CD4-positive, alpha-beta T cell (primary cell): ENCODE data around the gene RFC3. TPM values are rescaled to one million over a fixed set of nuclear protein-coding genes. Genes with fewer than 3 reads are reported as not detected.

Source experiments
- ATAC-seq: fragments of 200-7000 bp; cut with Tn5 transposase; one replicate; pipeline ENCODE4 v1.10.0; 2022; ENCODE audit warnings: mild to moderate bottlenecking; ENCODE audit not compliant: poor library complexity
- CTCF ChIA-PET: fragments of 350-600 bp; sonication (Branson Sonifier 250); formaldehyde crosslinking; loops from one replicate; lab custom pipeline; 2021; ENCODE audit warnings: antibody characterized with exemption, inconsistent platforms; lab: Charles Lee
- POLR2A ChIA-PET: fragments of 350-600 bp; sonication (Branson Sonifier 250); formaldehyde crosslinking; loops from one replicate; lab custom pipeline; 2021; ENCODE audit warnings: antibody characterized with exemption, inconsistent platforms; lab: Charles Lee
- DNase-seq, 14 experiments: peaks; one replicate each; pipeline ENCODE4 v3.0.0-alpha.2; 2013 to 2020; ENCODE audit warnings: mixed read lengths in 2 of 14
- H3K27ac ChIP-seq, 2 donors: one replicate each; pipeline versions ENCODE4 v1.5.1 to v1.7.0; 2013; ENCODE audit warnings: low read length in 2 of 2, low read depth in 1 of 2, mild to moderate bottlenecking in 1 of 2
- H3K27me3 ChIP-seq, 2 experiments: 1 replicate in 1 of 2; 2 replicates in 1 of 2; pipeline versions ENCODE4 v1.6.1 to v1.7.0; 2013; ENCODE audit warnings: low read length in 2 of 2, control low read depth in 1 of 2, mild to moderate bottlenecking in 1 of 2, moderate library complexity in 1 of 2; ENCODE audit not compliant: insufficient read depth in 2 of 2, control insufficient read depth in 1 of 2
- H3K36me3 ChIP-seq: one replicate; pipeline ENCODE4 v1.6.1; 2013; ENCODE audit warnings: low read length, control low read depth; ENCODE audit not compliant: insufficient read depth
- H3K4me1 ChIP-seq: one replicate; pipeline ENCODE4 v1.6.1; 2013; ENCODE audit warnings: low read length, control low read depth; ENCODE audit not compliant: insufficient read depth
- H3K4me3 ChIP-seq: one replicate; pipeline ENCODE4 v1.5.1; 2013; ENCODE audit warnings: mild to moderate bottlenecking, low read length, moderate library complexity
- H3K9me3 ChIP-seq, 2 experiments: 1 replicate in 1 of 2; 2 replicates in 1 of 2; pipeline versions ENCODE4 v1.6.1 to v1.7.0; 2013; ENCODE audit warnings: low read length in 2 of 2, mild to moderate bottlenecking in 2 of 2, control low read depth in 1 of 2, moderate library complexity in 1 of 2; ENCODE audit not compliant: control insufficient read depth in 1 of 2, insufficient read depth in 1 of 2
- H3K27ac Mint-ChIP-seq: one replicate; pipeline ENCODE4 v1.8.0; 2020; ENCODE audit warnings: mixed read lengths
- H3K27me3 Mint-ChIP-seq: one replicate; pipeline ENCODE4 v1.8.0; 2021; ENCODE audit warnings: mixed read lengths
- H3K36me3 Mint-ChIP-seq: one replicate; pipeline ENCODE4 v1.8.0; 2021; ENCODE audit warnings: low read depth, mixed read lengths
- H3K4me1 Mint-ChIP-seq: one replicate; pipeline ENCODE4 v1.8.0; 2021; ENCODE audit warnings: low read depth, mixed read lengths
- H3K4me3 Mint-ChIP-seq: one replicate; pipeline ENCODE4 v1.8.0; 2020; ENCODE audit warnings: mild to moderate bottlenecking, mixed read lengths
- H3K9me3 Mint-ChIP-seq: one replicate; pipeline ENCODE4 v1.8.0; 2020; ENCODE audit warnings: mixed read lengths
- intact Hi-C, 2 experiments: fragments of 100-400 bp; cut with DNase I in 1 of 2; cut with micrococcal nuclease in 1 of 2; formaldehyde crosslinking; loops; one replicate each; pipeline versions ENCODE4 v1.15.1 to v1.9.0; 2023 to 2025; cut with DNase I, micrococcal nuclease
- total RNA-seq, 174 experiments: library from RNA in 2 of 174; stranded (reverse) in 2 of 174; gene quantifications; one replicate each; pipeline ENCODE4 v1.2.3 and lab custom pipeline; 2021 to 2026
- TF ChIP-seq, protein P1 (sequence below): fragments of 200-600 bp; IDR thresholded peaks from one replicate; pipeline ENCODE4 v1.8.0; 2022; ENCODE audit warnings: antibody characterized with exemption, mild to moderate bottlenecking

RFC3 gene
- total RNA-seq, 2 experiments from 2014 or later = 4.5 TPM

- no peaks in the 10 kb centered on the region for H3K4me1 ChIP-seq
- intact Hi-C loops = no loop called here
- no peaks in the 10 kb centered on the region for H3K27me3 ChIP-seq
- ChIA-PET POLR2A (no interaction called here), CTCF (no interaction called here)
- no peak overlapping the region for H3K4me3 Mint-ChIP-seq
- TF ChIP-seq, protein P1, sequence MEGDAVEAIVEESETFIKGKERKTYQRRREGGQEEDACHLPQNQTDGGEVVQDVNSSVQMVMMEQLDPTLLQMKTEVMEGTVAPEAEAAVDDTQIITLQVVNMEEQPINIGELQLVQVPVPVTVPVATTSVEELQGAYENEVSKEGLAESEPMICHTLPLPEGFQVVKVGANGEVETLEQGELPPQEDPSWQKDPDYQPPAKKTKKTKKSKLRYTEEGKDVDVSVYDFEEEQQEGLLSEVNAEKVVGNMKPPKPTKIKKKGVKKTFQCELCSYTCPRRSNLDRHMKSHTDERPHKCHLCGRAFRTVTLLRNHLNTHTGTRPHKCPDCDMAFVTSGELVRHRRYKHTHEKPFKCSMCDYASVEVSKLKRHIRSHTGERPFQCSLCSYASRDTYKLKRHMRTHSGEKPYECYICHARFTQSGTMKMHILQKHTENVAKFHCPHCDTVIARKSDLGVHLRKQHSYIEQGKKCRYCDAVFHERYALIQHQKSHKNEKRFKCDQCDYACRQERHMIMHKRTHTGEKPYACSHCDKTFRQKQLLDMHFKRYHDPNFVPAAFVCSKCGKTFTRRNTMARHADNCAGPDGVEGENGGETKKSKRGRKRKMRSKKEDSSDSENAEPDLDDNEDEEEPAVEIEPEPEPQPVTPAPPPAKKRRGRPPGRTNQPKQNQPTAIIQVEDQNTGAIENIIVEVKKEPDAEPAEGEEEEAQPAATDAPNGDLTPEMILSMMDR = no peak
- ATAC-seq (no peak), DNase-seq (no peak)
- no peak overlapping the region for H3K27ac Mint-ChIP-seq
- peaks cover 79% of the 10 kb centered on the region for H3K36me3 Mint-ChIP-seq
- H3K27ac ChIP-seq = no peak overlapping the region
- no peaks in the 10 kb centered on the region for H3K9me3 ChIP-seq
- no peaks in the 10 kb centered on the region for H3K9me3 Mint-ChIP-seq
- H3K36me3 ChIP-seq = peaks cover 29% of the 10 kb centered on the region
- H3K4me1 Mint-ChIP-seq = no peaks in the 10 kb centered on the region
- no peaks in the 10 kb centered on the region for H3K27me3 Mint-ChIP-seq
- H3K4me3 ChIP-seq = no peak overlapping the region
These were observed 9.2 kb downstream of the RFC3 start for GRCh38 chr13:33827139-33827538.

GRCh38 chr13:33828431-33829129 is 10.6 kb downstream of the RFC3 start:
- H3K9me3 Mint-ChIP-seq = no peaks in the 10 kb centered on the region
- H3K4me1 ChIP-seq = no peaks in the 10 kb centered on the region
- H3K27ac ChIP-seq = no peak overlapping the region
- no peaks in the 10 kb centered on the region for H3K27me3 ChIP-seq
- intact Hi-C loops = no loop called here
- H3K36me3 ChIP-seq = peaks cover 31% of the 10 kb centered on the region
- no peak overlapping the region for H3K4me3 ChIP-seq
- H3K4me3 Mint-ChIP-seq = no peak overlapping the region
- POLR2A ChIA-PET = no interaction called here
- peaks cover 70% of the 10 kb centered on the region for H3K36me3 Mint-ChIP-seq
- ATAC-seq (no peak), DNase-seq (no peak)
- no peak overlapping the region for H3K27ac Mint-ChIP-seq
- CTCF ChIA-PET = no interaction called here
- no peaks in the 10 kb centered on the region for H3K4me1 Mint-ChIP-seq
- TF ChIP-seq, protein P1 = no peak
- H3K27me3 Mint-ChIP-seq = no peaks in the 10 kb centered on the region
- H3K9me3 ChIP-seq = no peaks in the 10 kb centered on the region

- ChIA-PET CTCF (no interaction called here), POLR2A (no interaction called here)
- Mint-ChIP-seq H3K27me3 (no peaks in the 10 kb centered on the region), H3K27ac (no peak overlapping the region), H3K4me1 (no peaks in the 10 kb centered on the region), H3K4me3 (no peak overlapping the region), H3K9me3 (no peaks in the 10 kb centered on the region), H3K36me3 (peaks cover 82% of the 10 kb centered on the region)
- Histone ChIP-seq H3K4me1 (no peaks in the 10 kb centered on the region), H3K36me3 (peaks cover 41% of the 10 kb centered on the region), H3K9me3 (no peaks in the 10 kb centered on the region), H3K27me3 (no peaks in the 10 kb centered on the region), H3K27ac (no peak overlapping the region), H3K4me3 (no peak overlapping the region)
- TF ChIP-seq, protein P1 = no peak
- intact Hi-C loops = no loop called here
- DNase-seq (no peak), ATAC-seq (no peak)
These were observed 14.9 kb downstream of the RFC3 start for GRCh38 chr13:33832872-33833271.
